ENCODE data around the gene LRRC75A.
A peak's percentile ranks its signal among the peaks of the same experiment; 100 is the strongest.
"Not testable (repeated sequence)": the region's sequence is repeated elsewhere in the genome, so short reads cannot be mapped to it uniquely, and the experiment has no call there.

Gene LRRC75A

DNA sequence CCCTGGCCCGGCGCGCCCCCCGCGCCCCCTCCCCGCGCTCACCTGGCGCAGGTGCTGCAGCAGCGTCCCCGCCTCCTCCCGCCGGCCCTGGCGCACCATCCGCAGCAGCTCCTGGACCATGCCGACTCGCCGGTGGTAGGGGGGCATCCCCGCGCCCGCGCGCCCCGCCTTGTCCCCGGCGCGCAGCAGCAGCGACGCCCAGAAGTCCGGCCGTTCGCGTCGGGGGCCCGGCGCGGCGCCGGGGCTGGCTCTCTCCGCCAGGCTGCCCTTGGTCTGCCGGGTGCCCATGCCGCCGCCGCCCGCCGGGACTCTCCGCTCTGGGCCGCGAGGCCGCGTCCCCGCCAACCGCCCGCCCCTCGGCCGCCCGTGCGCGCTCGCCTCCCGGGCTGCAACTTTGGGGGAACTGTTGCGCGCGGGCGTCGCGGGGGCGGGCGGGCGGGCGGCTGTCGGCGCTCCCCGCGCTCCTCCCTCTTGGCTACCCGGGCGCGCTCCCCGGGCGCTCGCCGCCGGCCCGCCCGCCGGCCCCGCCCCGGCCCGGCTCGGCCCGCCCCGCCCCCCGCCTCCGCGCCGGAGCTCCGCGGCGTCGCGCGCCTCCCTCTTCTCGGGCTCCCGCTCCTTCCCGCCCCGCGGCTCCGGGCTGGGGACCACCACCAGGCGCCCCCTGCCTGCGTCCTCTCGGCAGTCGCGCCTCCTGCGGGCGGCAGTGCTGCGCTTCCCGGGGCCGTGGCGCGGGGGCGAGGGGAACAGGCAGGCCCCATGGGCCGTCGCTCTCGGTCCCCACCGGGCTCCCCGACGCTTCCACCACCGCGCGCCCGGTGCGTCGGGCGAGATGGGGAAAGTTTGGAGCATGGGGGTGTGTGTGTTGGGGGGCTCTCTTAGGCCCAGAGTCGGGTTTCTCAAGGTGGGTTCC lies at the start of gene LRRC75A:
TSS of gene LRRC75A (minus strand) at position 491 of the 910 bp plus-strand sequence. CDS start at position 288, 203 bp downstream.
- DNase-seq: peak; percentile 74

DNA sequence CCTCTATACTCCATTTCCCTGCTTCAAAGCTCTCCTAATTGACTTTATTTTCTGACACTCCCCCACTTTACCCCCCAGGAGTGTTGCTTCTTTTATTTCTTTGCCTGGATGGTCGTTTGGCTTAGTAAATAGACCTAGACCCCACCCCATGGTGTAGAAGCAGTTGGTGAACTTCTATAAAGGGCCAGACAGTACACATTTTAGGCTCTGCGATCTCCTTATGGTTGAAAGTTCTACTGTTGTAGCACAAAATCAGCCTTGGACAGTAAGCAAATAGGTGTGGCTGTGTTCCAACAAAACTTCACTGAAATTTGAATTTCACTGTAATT lies 45.1 kb upstream of the LRRC75A start:
- no peak for DNase-seq

- DNase-seq: no peak
These were observed 42.2 kb upstream of the LRRC75A start for GRCh38 chr17:16534236-16534635.

- DNase-seq: no peak
These were observed 37.9 kb upstream of the LRRC75A start for GRCh38 chr17:16529906-16530305.

DNA sequence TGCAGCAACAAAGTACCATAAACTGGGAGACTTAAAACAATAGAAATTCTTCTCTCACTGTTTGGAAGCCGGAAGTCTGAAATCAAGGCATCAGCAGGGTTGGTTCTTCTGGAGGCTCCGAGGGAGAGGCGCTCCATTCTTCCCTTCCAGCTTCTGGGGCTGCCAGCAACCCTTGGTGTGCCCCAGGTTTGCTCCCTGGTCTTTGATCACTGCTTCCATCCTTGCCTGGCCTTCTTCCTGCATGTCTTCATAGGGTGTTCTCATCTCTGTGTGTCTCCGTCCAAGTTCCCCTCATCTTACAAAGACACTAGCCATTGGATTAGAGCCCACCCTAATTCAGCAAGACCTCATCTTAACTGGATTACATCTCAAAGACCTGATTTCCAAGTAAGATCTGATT lies 35.3 kb upstream of the LRRC75A start:
- no peak for DNase-seq

DNA sequence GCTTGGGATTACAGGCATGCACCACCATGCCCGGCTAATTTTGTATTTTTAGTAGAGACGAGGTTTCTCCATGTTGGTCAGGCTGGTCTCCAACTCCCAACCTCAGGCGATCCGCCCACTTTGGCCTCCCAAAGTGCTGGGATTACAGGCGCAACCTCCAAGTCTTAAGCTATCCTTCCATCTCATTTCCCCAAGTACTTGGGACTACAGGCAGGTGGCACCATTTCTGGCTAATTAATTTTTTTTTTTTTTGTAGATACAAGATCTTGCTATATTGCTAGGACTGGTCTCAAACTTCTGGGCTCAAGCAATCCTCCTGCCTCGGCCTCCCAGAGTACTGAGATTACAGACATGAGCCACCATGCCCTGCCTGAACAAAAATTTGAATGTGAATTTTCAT lies 33.6 kb upstream of the LRRC75A start:
- DNase-seq: not testable (repeated sequence)

DNA sequence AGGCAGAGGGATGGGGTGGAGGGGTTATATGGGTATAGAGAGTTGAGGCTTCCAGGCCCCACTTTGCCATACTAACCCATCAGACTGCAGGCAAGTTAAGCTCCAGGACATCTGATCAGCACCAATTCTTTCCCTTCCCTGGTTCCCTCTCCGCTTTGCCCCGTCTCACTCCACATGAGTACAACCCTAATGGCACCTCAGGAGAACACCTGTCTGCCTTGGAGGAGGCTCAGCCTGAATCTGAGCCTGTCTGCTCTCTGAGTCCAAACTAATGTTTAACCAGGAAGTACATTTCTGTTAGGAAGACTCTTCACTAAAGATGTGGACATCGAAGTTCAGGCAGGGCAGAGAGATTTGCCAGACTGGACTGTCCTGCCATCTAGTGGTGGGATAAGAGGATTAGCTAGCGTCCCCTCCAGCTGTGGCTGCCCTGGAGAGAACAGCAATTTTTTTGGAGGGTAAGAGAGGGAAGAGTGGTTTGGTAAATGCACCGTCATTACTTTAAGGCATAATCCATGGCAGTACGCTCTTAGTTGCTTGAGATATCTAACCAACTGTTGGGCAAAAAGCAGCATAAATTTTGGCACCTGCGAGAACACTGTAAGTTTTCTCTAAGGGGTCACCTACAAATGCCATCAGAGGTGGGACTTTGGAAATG lies 29.2 kb upstream of the LRRC75A start:
- DNase-seq: peak; percentile 70

DNA sequence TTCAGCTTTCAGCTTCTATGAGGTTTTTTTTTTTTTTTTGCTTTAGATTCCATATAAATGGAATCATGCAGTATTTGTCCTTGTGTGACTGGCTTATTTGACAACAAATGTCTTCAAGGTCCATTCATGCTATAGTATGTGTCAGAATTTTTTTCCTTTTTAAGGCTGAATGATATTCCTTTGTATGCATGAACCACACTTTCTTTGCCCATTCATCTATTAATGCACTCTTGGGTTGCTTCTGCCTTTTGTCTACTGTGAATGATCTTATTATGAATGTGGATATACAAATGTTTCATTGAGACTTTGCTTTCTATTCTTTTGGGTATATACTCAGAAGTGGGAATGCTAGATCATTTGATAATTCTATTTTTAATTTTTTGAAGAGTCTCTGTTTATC lies 27.0 kb upstream of the LRRC75A start:
- no peak for DNase-seq

DNA sequence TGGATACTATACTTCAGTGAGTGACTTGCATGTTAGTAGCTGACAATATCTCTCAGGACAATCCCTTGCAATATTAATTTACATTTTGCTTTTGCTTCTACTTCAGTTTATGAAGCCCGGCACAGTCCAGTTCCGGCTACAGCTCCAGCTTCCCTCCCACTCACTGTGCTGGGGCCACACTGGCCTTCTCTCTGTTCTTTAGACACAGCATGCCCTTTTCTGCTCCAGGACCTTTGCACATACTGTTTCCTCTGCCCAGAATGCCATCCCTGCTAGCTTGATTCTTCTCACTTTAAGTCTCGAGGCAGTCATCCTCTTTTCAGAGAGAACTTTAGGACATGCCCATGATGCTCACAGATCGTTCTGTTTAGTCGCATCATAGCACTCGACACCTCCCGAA lies 25.5 kb upstream of the LRRC75A start:
- no peak for DNase-seq

DNA sequence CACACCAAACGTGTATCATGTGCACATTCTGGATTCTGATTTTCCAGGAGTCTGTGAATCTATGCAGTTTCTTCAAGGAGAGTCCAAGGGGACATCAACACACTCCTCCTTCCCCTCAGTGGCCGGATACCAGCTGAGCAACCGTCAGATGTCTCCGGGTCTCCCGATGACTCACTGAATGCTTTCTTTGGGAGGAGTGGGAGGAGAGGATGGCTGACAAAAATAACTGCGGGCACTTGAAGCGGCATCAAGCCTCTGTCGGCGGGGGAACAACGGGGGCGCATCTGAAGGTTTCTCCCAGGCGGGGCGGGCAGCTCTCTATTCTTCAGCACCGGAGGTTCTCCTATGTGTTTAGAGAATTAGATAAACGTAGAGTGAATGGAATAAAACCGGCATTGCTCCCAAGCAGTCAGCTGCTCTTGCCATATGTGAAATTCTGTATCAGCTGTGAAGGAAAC lies 24.6 kb upstream of the LRRC75A start:
- DNase-seq: no peak

DNA sequence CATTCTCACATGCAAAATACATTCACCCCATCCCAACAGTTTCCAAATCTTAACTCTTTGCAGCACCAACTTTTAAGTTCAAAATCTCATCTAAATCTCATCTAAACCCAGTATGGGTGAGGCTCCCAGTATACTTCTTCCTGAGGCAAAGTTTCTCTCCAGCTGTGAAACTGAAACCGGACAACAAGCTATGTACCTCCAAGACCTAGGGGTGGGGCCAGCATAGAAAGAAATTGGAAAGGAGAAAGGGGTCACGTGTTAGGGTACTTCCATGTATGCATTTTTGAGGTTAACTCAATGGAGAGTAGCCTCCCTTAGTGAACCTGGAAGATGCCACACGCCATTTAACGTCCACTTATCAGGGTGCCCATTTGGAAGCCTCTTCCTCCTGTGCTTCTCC lies 23.9 kb upstream of the LRRC75A start:
- no peak for DNase-seq

GRCh38 chr17:16513873-16514272 lies 21.9 kb upstream of the LRRC75A start:
- DNase-seq: no peak

DNA sequence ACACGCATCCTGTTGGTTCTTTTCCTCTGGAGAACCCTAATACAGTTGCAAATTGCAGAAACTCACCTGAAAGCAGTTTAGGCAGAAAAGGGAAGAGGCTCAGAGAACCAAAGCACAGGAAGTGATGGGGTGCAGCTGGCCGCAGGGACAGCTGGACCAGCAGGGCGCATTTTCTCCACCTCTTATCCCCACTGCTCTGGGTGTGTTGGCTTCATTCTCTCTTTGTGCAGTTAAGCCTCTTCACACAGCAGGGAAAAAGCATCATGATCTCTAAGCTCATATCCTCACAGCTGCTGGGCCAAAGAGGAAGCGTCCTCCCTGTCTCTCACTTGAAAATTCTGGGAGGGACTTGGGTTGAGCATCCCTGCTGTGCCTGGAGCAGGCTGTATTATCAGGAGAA lies 20.0 kb upstream of the LRRC75A start:
- no peak for DNase-seq

DNA sequence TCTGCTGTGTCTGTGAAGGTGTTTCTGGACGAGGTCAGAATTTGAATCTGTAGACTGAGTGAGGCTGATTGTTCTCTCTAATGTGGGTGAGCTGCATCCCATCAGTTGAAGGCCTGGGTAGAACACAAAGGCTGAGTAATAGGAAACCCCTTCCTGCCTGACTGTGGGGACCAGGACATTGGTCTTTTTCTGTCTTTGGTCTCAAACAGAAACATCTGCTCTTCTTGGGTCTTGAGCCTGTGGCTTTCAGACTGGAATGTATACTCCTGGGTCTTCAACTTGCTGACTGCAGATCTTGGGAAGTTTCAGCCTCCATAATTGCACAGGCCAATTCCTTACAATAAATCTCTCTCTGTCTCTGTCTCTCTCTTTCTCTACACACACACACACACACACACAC lies 19.6 kb upstream of the LRRC75A start:
- DNase-seq: no peak

DNA sequence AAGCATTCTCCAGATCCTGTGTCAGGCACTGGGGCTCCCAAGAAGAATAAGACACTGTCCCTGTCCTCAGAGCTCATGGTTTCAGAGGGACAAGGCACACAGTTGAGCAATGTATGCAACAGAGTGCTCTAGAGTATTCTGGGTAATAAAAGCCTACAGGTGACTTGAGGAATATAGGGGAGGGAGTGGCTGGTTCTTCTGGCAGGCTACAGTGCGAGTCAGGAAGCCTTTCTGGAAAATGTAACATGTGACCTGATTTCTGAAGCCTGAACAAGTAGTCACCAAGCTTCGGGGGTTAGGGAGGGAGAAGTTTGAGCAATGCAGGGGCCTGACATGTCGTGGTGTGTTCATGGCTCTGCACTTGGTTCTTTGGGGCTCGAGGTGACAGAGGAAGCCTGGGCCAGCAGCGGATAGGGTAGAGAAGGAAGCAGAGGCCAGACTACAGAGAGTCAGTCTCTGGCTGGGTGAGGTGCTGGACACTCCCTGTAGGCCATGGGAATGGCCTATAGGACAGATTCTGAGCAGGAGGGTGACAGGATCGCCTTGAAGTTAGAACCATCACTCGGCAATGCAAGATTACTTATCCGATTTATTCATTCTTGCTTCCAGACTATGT lies 16.0 kb upstream of the LRRC75A start:
- DNase-seq: no peak

DNA sequence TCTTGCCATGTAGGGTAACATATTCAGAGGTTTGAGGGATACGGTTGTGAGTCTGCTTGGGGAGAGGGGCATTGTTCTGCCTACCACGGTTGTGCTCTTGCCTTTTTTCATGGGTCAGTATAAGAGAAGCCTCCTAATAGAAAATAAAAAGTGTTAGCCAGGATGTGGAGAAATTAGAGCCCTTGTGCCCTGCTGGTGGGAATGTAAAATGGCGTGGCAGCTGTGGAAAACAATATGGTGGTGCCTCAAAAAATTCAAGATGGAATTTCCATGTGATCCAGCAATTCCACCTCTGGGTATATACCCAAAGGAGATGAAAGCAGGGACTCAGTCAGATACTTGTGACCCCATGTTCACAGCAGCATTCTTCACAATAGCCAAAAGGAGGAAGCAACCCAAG lies 14.2 kb upstream of the LRRC75A start:
- no peak for DNase-seq

GRCh38 chr17:16504984-16505383 lies 13.0 kb upstream of the LRRC75A start:
- no peak for DNase-seq

GRCh38 chr17:16496820-16497489 lies 5.0 kb upstream of the LRRC75A start:
- DNase-seq: no peak

- no peak for DNase-seq
These were observed 4.2 kb upstream of the LRRC75A start for GRCh38 chr17:16495980-16496819.

DNA sequence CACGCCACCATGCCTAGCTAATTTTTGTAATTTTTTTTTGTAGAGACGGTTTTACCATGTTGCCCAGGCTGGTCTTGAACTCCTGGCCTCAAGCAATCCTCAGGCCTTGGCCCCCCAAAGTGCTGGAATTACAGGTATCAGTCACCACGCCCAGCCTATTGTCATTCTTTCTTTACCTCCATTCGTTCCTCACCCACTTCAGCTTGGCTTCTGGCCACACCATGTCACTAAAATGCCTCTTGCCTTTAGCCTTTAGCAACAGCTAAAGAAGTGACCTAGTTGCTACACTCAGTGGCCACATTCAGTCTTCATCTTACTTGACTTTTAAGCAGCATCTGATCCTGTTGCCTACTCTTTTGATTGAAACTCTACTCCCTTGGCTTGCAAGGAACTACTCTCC lies 3.6 kb upstream of the LRRC75A start:
- DNase-seq: no peak

- DNase-seq: no peak
These were observed 2.1 kb upstream of the LRRC75A start for GRCh38 chr17:16494059-16494458.

DNA sequence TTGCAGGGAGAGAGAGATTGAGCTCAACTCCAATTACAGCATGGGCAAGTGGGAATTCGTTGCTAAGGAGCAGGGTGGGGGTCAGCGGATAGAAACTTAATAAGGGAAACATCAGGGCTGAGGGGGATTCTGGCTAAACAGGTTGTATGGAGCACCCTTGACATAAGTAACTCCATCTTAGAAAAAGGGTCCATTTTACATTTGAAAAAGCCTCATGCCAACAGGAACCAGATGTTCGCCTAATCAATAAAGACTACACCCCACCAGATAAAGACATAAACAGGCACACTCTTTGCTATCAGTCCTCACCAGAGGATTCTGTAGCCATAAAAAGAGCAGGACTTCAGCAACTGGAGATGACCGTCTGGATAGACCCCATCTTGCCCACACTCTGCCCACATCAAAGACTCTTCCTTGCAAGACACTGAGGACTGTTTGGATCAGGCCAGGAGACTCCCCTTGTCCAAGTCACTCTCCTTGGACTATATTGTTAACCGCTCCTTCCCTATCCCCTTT lies 1.6 kb upstream of the LRRC75A start:
- DNase-seq: no peak
